Cardiac fibroblast (primary cell): ENCODE data around the gene RNU6-1.

Experiments used
- DNase-seq, 2 donors: peaks; one replicate each; pipeline versions ENCODE4 v3.0.0 to v3.0.0-alpha.2; 2010; ENCODE audit warnings: low read depth in 2 of 2
- H3K4me3 ChIP-seq, 2 donors: replicated peaks in 1 of 2; 1 replicate in 1 of 2; 2 replicates in 1 of 2; pipeline ENCODE4 v1.5.1; 2011; ENCODE audit warnings: low read depth in 2 of 2, low read length in 2 of 2, mild to moderate bottlenecking in 2 of 2, moderate library complexity in 1 of 2
- TF ChIP-seq, protein P1 (sequence below): IDR thresholded peaks from one replicate; pipeline ENCODE4 v1.5.1; 2011; ENCODE audit warnings: low read depth, mild to moderate bottlenecking, low read length, inconsistent platforms

Gene RNU6-1

DNA sequence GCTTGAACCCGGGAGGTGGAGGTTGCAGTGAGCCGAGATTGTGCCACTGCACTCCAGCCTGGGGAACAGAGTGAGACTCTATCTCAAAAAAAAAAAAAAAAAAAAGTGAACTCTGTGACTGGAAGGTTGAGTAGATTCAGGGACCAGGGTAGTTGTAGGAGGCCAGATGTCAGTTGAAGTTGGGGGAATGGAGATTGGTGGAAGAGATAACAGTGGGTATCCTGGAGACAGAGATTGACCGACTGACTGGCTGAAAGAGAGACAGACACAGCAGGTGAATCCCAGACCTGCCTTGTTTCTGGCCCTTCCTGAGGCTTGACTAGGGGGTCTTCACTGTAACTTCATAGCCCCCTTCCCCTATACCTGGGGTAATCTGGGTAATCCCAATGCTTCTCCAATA, 22.1 kb upstream of the RNU6-1 start:
- no peak overlapping the region for H3K4me3 ChIP-seq
- DNase-seq: no peak
- TF ChIP-seq, protein P1, sequence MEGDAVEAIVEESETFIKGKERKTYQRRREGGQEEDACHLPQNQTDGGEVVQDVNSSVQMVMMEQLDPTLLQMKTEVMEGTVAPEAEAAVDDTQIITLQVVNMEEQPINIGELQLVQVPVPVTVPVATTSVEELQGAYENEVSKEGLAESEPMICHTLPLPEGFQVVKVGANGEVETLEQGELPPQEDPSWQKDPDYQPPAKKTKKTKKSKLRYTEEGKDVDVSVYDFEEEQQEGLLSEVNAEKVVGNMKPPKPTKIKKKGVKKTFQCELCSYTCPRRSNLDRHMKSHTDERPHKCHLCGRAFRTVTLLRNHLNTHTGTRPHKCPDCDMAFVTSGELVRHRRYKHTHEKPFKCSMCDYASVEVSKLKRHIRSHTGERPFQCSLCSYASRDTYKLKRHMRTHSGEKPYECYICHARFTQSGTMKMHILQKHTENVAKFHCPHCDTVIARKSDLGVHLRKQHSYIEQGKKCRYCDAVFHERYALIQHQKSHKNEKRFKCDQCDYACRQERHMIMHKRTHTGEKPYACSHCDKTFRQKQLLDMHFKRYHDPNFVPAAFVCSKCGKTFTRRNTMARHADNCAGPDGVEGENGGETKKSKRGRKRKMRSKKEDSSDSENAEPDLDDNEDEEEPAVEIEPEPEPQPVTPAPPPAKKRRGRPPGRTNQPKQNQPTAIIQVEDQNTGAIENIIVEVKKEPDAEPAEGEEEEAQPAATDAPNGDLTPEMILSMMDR: no peak

DNA sequence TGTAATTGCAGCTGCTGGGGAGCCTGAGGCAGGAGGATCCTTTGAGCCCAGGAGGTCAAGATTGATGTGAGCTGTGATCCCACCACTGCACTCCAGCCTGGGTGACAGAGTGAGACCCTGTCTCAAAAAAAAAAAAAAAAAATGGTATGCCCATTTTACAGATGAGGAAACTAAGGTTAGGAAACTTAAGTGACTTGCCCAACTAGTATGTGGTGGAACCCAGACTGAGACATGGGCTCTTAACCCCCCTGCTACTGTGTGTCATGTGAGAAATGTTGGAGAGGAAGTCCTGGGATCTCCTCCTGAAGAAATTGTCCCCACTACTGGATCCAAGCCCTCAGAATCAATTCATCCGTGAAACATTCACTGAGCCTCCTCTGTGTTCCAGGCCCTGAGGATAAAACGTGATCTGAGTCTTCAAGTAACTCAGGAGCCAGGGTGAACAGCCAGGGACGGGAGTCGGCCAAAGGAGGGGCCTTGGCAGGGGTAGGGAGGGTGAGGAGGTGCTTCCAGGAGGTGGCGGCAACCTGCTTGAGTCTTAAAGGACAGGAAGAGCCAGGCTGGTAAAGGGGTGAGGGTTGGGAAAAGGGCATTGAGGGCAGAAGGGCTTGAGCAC, 19.6 kb upstream of the RNU6-1 start:
- no peak overlapping the region for H3K4me3 ChIP-seq
- no peak for DNase-seq
- TF ChIP-seq, protein P1: no peak

DNA sequence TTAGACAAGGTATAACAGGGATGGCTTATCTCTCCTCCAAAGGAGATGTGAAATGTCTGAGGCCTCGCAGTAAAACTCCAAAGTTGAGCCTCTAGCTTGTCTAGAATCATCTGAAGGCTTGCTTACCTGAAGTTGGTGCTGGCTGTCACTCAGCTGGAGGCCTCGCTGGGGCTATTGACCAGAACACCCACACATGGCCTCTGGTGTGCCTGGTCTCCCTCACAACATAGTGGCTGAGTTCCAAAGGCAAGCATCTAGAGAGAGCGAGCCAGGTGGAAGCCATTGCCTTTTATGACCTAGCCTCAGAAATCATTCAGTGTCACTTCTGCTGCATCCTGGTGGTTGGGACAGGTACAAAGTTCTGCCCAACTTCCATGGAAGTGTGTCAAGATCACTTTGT, 17.4 kb upstream of the RNU6-1 start:
- DNase-seq: no peak
- TF ChIP-seq, protein P1: no peak
- H3K4me3 ChIP-seq: no peak overlapping the region

DNA sequence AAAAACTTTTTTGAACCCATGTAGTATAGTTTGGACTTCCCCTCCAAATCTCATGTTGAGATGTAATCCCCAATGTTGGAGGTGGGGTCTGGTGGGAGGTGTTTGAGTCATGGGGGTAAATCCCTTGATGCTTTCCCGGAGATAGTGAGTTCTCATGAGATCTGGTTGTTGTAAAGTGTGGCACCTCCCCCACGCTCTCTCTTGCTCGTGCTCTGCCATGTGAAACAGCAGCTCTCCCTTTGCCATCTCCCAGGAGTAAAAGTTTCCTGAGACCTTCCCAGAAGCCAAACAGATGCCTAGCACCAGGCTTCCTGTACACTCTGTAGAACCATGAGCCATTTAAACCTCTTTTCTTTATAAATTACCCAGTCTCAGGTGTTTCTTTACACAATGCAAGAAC, 16.0 kb upstream of the RNU6-1 start:
- TF ChIP-seq, protein P1: no peak
- no peak overlapping the region for H3K4me3 ChIP-seq
- no peak for DNase-seq

DNA sequence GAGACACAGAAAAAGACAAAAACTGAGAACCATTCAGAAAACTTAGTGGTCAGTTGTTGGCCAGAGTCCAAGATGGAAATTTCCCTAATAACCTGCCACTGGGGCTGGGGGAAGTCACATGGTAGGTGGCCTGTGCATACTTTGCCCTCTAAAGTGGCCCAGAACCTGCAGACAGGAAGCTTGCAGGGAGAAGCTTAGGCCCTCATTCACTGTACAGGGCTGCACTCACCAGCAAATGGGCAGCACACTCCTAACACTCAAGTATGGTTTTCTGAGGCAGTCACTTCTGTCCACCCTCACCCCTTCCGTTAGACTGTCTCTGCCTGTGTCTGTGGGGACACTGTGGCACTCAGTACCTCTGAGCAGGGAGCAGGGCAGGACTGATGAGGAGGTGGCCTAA, 14.5 kb upstream of the RNU6-1 start:
- no peak overlapping the region for H3K4me3 ChIP-seq
- no peak for DNase-seq
- TF ChIP-seq, protein P1: no peak

DNA sequence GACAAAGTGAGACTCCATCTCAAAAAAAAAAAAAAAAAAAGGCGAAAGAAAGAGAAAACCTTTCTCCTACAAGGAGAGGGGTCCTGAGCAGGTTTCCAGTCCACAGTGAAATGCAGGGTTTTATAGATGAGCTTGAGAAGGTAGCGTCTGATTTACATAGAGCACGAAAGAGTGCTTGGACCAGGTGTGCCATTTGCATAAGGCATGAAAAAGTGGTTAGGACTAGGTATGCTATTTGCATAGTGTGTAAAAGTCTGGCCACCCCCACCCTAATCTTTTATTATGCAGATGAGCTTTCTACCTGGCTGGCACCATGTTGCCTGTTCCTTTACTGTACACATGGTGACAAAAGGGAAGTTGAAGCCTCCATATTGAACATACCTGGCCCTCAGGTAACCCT, 13.6 kb upstream of the RNU6-1 start:
- no peak overlapping the region for H3K4me3 ChIP-seq
- DNase-seq: no peak
- TF ChIP-seq, protein P1: no peak

DNA sequence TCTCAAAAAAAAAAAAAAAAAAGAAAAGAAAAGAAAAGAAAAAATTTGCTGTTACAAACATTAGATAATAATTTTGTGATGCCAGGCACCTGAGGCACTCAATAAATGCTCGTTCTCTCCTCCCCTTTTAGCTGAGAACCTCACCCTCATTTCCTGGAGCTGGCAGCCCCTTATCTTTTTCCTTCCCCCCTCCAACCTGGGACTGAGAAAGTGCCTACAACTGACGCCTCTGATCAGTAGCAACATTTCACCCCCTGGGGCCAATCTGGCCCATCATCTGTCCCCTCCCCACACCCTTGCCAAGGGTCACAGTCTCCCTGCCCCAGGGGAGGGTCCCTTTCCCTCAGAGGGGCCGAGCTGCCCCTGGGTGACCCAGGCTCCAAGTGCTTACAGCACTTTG, 12.6 kb upstream of the RNU6-1 start:
- TF ChIP-seq, protein P1: no peak
- no peak for DNase-seq

More for the DNA sequence above, 12.6 kb upstream of the RNU6-1 start:
- H3K4me3 ChIP-seq: no peak overlapping the region
